GM18907 (cell line): Measurements from ENCODE around the gene HAS3.
"Not testable (repeated sequence)": the region's sequence is repeated elsewhere in the genome, so short reads cannot be mapped to it uniquely, and the experiment has no call there.

ENCODE experiments used
- ATAC-seq: cut with Tn5 transposase; IDR thresholded peaks from one replicate; pipeline ENCODE4 v1.9.1; 2021; ENCODE audit warnings: mild to moderate bottlenecking, moderate library complexity; ENCODE audit not compliant: unreplicated experiment

HAS3 gene

DNA sequence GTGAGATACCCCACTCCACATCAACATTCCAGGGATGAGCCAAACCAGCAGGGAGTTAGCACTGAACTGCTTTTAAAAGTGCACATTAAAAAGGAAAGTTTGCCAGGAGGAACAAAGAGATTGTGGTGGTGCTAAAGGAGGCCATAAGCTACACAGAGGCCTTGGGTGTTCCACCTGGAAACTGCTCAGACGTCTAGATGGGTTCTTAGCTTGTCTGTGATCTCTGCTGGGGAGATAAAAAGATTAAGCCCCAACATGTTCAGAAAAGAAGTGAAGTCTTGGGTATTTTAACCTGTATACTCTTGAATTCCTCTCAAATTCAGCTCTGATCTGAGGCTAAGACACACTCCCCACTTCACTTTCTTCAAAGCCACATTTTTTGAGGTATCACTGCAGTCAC lies 10.4 kb downstream of the HAS3 start:
- no peak for ATAC-seq

DNA sequence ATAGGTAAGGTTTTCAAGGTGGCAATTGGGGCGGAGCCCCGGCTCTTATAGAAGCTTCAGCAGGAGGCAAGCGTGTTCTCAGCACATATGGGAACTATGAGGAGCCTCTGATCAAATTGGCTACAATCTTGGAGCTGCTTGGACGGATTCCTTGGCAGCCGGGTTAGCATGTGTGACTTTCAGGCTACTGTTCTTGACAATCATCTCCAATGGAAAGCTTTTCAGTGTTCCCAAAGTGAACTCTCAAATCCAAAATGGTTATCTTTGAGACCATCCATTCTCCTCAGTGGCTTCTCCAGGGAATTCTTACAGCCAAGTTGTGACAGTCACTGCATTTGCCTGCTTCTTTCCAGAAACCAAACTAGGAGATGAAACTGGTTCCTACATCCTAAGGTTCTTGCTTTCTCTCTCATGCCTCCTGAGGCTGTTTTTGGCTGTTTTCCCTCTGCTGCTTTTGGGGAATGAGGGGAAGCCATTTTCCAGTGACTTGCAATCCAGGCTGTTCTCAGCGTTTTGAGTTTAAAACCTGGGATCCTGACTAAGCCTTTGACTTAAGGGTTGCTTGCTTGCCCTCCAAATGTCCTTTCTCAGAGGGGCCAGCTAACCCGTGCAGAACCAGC lies 10.9 kb downstream of the HAS3 start:
- ATAC-seq, result no peak

DNA sequence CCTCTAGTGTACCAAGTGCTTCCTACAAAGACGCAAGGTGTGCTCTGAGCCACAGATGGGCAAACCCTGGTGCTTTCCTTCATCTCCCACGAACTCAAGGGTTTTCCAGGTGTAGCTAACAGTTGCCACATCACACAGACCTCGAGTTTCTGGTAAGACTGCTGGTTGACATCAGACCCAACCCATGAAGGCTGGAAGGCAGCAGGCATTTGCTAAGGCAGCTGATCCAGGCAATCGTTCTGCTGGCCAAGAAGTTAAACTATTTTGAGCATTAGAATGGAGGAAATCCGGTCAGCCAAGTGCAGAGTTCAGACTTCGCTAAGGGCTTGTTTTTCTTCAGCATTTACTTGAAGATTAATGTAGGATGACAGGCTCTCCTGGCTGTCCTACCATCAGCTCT lies 11.5 kb downstream of the HAS3 start:
- no peak for ATAC-seq

DNA sequence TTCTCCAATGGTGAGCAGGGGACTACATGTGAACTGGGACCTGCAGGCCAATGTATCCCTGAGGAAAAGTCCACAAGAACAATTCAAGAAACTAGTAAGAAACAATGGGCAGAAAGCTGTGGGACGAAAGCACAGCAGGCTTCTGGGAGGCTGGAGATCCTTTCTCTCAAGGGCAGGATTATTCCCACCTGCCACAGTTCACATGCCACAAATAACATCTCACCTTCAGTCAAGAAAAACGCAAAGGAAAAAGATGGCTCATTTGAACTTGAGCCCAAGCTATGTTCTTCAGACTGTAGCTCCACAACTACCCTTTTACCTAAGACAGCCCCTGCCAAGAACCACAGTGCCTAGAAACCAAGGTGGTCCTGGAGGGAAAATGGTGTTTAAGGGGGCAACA lies 13.0 kb downstream of the HAS3 start:
- ATAC-seq, result no peak

DNA sequence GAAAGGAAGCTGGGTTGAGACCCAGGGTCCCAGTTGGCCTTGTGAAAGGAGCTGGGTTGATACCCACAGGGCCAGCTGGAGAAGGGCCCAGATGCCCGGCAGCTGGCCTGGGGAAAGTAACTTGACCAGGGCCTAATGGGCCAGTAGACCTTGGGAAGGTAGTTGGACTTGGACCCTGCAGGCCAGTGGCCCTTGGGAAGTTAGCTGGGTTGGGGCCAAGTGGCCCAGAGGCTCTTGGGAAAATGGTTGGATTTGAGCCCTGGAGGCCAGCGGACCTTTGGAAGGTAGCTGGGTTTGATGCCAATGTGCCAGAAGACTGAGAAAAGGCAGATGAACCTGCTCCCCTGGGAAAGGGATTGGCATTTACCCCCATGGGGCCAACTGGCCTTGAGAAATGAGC lies 13.5 kb downstream of the HAS3 start:
- no peak for ATAC-seq

DNA sequence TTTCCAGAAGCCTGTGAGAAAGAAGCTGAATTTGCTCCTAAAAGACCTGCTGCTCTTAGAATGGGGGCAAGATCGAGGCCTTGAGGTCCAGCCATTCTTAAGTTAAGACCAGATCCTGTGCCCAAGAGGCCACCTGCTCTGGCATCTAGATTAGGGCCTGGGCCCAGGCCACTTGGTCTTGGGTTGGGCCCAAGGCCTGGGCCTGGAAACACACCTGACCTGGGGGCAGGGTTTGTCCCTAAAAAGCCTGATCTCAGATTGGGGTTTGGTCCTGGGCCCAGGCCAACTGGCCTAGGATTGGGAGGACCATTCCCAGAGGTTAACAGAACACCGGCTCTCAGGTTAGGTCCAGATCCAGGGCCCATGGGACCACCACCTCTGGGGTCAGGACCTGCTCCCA lies 14.1 kb downstream of the HAS3 start:
- ATAC-seq, result no peak

DNA sequence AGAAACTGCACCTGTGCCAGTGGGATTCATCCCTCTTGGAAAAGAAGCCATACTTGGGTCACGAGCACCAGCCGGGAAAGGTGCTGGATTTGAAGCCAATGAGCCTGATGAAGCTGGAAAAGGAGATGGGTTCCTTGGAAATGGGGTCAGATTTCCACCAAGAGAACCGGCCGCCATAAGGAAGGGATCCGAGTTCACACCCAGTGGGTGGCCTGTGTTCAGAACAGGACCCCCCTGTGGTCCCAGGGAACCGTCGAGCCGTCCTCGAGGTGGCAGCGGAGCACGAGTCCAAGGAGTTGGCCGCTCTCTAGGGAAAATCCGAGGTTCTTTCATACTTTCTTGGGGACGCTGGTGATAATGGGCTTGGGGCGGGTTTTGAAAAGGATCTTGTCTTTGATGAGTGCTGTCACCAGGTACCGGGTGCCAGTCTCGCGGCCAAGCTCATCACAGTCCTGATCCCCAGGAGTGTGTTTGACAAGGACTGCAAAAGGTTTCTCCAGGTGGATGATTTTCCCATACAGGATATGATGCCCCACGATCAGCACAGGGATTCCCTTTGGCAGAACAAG lies 14.7 kb downstream of the HAS3 start:
- ATAC-seq, result no peak

DNA sequence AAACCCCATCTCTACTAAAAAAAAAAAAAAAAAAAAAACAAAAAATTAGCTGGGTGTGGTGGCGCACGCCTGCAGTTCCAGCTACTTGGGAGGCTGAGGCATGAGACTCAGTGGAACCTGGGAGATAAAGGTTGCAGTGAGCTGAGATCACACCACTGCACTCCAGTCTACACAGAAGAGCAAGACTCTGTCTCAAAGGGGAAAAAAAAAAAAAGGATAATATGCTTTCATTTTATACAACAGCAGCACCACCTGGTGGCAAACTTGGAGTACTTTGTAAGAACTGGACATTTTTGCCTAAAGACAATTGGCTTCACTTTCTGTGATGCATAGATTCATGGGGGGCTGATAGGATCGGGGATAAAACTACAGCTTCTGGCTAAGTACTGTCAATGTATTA lies 18.5 kb downstream of the HAS3 start:
- ATAC-seq, result peak; percentile 46

DNA sequence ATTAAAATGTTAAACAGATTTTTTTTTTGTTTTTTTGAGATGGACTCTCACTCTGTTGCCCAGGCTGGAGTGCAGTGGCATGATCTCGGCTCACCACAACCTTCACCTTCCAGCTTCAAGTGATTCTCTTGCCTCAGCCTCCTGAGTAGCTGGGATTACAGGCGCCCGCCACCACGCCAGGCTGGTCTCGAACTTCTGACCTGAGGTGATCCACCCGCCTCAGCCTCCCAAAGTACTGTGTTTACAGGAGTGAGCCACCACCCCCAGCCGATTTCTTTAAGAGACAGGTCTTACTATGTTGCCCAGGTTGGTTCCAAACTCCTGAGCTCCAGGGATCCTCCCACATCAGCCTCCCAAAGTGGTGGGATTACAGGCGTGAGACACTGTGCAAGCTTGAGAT lies 19.0 kb downstream of the HAS3 start:
- ATAC-seq, result not testable (repeated sequence)

DNA sequence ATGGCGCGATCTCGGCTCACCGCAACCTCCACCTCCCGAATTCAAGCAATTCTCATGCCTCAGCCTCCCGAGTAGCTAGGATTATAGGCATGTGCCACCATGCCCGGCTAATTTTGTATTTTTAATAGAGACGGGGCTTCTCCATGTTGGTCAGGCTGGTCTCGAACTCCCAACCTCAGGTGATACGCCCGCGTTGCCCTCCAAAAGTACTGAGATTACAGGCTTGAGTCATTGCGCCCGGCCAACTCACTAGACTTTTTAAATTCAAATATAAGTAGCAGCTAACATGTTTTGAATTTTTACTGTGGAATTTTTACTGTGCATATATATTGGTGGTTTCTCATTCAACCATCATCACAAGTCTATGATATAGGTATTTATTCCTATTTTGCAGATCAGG lies 19.5 kb downstream of the HAS3 start:
- ATAC-seq, result not testable (repeated sequence)

DNA sequence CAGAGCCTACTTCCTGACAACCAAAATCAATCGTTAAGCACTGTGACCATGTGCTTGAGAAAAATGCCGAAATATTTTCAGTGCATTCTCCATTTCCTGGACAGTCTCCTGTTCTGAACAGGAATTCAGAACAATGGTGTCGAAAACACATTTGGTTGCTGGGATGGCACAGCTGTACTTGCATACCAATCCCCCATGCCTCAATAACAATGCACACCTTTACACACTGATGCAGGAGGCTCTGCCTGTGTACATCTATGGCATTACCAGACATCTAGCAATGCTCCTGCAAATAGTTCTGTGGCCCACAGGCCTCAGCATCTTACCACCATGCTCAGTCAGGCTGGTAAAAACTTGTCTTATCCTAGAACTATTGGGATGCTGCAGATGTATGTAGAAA lies 20.8 kb downstream of the HAS3 start:
- ATAC-seq, result no peak

DNA sequence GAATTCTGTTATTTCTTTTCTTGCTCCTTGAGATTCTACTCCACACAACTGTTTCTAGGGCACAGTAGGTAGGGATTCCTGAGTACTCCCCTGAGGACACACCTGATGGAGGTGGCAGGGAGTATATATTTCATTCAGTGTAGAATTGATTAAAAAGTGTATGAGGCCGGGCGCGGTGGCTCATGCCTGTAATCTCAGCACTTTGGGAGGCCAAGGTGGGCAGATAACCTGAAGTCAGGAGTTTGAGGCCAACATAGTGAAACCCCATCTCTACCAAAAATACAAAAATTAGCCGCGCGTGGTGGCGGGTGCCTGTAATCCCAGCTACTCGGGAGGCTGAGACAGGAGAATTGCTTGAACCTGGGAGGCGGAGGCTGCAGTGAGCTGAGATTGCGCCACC lies 21.3 kb downstream of the HAS3 start:
- not testable (repeated sequence) for ATAC-seq

DNA sequence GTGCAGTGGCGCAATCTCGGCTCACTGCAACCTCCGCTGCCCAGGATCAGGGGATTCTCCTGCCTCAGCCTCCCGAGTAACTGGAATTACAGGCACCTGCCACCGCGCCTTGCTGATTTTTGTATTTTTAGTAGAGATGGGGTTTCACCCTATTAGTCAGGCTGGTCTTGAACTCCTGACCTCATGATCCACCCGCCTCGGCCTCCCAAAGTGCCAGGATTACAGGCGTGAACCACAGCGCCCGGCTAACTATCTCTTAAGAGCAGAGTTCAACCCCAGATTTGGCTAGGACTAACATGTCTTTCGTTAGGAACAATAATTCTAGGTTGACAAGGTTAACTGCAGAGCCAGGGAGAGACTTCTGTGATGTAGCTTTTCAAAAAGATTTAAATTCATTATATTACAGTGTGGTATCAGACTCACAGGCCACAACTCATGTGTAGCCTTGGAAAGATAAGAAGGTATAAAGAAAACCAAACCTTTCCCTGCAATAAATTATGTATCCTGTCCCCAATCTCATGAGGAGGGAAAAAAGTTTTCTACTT lies 22.6 kb downstream of the HAS3 start:
- no peak for ATAC-seq

DNA sequence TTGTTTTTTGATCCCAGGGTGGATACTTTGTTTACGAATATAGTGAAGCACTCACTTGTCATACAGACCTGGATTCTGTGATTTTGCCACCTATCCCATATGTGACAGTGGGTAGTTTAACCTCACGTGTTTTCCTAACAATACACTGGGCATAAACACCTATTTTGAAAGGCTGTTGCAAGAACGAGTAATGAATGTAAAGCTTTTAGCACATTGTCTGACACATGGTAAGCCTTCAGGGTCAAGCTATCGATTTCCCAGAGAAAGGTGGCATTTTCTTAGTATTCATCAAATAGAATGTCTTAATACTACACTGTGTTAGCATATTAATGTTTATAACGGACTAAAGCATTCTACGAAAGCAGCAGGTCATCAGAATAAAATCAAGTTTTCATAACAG lies 25.0 kb downstream of the HAS3 start:
- no peak for ATAC-seq

DNA sequence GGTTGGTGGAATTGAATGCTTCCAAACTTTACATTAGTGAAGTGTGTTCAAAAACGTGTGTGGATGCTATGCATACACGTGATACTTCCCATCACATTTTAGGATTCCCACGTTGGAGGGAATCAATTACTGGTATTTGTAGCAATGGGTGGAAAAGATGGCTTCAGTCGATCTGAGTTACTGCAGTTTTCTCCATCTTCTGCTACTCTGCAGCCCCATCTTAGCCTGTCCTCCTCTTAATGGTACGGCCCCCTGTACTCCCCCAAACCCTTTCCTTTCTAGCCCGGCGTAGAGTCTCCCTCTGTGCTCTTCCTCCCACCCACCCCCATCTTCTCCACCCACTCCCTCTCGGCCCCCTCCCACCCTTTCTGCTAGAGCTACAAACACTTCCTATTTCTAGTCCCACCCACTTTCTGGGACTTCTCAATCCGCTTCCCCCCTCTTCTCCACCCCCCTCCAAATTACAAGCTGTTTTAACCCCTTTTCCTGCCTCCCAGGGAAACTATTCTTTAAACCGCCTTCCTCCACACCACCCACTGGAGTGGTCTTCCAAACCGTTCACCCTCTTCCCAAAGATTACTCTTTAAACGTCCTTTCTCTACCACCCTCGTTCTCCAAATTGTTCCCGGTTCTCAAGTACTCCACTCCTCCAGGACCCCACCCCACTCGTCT lies 25.9 kb downstream of the HAS3 start:
- no peak for ATAC-seq

DNA sequence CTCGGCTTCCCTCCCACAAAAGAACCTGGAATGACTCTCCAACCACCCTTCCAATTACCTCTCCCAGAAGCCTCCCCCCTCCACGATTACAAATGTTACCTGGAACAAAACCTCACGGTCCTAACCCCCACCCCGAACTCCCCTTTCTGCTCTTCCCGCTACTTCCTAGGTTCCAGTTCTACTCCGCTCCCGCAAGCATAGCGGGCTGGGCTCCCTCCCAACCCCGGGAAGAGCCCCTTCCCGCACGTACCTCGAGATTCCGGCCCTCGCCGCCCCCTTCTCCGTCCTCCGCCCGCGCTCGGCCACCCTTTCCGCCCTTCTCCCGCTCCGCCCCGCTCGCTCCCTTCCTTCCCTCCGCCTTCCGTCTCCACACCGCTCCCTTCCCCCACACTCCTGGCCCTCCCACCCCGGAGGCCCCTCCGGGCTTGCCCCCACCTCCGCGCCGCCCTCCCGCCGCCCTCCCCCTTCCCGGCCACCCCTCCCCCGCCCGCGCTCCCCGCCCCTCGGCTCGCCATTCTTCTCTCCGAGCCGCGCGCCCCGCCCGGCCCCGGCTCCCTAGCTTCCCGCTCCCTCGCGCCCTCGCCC lies 26.5 kb downstream of the HAS3 start:
- peak; percentile 39 for ATAC-seq

DNA sequence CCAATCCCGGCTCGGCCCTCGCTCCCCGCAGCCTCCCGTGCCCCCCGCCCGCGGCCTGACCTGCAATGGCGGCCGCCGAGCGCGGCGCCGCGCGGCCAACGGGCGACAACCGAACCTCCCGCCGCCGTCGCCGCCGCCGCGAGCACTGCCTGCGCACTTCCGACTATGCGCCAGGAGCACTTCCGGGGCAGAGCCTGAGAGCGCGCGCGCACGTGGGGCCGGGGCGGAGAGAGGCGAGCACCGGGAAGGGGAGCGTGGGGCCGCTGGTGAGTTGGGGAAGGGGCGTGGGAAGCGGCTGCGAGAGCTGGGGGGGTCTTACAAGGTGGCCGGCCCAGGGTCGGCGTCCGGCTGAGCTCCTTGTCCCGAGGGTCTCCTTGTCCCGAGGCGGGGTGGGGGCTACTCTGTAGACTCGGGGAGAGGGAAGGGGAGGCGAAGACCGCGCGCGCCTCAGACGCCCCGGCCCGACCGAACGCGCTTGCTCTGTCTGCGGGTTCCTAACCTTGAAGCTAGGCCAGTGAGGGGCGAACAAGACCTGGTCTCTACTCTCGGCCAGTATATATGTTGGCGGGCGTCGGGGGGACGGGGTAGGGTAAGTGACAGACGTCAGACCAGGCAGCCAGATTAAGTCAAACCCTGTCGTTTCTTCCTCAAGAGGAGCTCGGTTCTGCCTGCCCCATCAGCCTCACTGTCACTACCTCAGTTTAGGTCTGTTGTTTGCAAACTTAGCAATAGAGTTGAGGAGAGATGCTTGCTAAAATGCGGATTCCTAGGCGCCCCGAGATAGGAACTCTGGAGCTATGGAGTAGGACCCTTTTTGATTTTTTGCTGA lies 27.2 kb downstream of the HAS3 start, which contains the start of the genes CHTF8 and UTP4:
Gene CHTF8 (minus strand): TSS at position 165 of the 829 bp plus-strand sequence. CDS start 11,130 bp downstream, outside the sequence.
Gene UTP4 (plus strand): TSS at position 226 of the 829 bp plus-strand sequence. CDS start 811 bp downstream, outside the sequence.
- peak; percentile 82 for ATAC-seq

DNA sequence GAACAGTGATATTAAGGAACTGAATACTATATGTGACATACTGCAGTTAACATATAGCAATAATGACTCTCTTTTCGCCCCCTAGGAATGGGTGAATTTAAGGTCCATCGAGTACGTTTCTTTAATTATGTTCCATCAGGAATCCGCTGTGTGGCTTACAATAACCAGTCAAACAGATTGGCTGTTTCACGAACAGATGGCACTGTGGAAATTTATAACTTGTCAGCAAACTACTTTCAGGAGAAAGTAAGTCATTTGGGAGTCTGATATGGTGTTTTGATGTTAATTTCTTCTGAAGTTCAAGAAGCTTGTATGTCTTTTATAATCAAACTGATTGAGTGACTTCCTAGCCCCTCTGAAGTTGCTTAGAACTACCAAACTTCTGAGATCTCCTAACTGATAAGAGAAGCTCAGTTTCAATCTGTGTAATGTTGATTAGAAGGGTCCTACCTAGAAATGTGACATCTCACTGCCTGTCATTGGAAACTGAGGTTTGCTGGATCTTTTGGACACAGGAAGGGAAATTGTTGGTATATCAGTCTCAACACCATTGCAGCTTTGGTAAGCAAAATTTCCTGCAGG lies 28.0 kb downstream of the HAS3 start:
- ATAC-seq, result no peak

DNA sequence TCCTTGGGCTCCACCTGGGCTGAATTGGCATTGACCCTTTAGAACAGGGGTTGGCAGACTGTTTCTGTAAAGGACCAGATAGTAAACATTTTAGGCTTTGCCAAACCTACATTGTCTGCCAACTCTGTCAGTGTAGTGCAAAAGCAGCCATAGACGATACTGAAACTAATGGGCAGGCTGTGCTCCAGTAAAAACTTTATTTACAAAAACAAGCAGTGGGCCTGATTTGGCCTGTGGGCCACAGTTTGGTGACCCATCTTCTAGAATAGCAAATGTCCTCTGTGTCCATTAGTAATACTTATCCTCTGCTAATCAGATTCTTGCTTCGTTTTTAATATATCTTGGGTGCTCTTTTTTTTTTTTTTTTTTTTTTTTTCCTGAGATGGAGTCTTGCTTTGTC lies 33.2 kb downstream of the HAS3 start:
- no peak for ATAC-seq

DNA sequence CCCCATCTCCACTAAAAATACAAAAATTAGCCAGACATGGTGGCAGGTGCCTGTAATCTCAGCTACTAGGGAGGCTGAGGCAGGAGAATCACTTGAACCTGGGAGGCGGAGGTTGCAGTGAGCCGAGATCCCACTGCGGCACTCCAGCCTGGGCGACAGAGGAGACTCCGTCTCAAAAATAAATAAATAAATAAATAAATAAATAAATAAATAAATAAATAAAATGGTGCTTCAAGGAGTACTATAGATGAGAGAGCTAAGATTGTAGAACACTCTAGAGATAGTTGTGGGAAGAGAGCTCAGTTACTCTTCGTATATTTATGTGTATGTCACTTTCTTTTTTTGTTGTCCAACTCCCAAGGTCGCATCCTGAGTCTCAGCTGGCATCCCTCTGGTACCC lies 34.0 kb downstream of the HAS3 start:
- not testable (repeated sequence) for ATAC-seq
